Heart left ventricle (tissue), 16 donors: Measurements from ENCODE around the gene DACT2. TPM values are rescaled to one million over a fixed set of nuclear protein-coding genes. Genes with fewer than 3 reads are reported as not detected.

Source experiments
- ATAC-seq, 4 donors: fragments of 200-7000 bp; cut with Tn5 transposase; one replicate each; pipeline ENCODE4 v1.9.1; 2020 to 2022; ENCODE audit warnings: moderate library complexity in 4 of 4, mild to moderate bottlenecking in 3 of 4, moderate number of reproducible peaks in 1 of 4
- DNase-seq, 5 donors: peaks; one replicate each; pipeline ENCODE4 v3.0.0-alpha.2; 2020
- H3K27ac ChIP-seq, 12 donors: fragments of 200-600 bp; sonication (generic) in 4 of 12; one replicate each; pipeline versions ENCODE4 v1.5.0 to v1.8.0; 2016 to 2022; ENCODE audit warnings: mild to moderate bottlenecking in 2 of 12
- H3K27me3 ChIP-seq, 9 donors: fragments of 200-600 bp; sonication (generic) in 2 of 9; one replicate each; pipeline versions ENCODE4 v1.5.1 to v1.8.0; 2016 to 2022; ENCODE audit warnings: mild to moderate bottlenecking in 3 of 9
- H3K36me3 ChIP-seq, 9 donors: fragments of 200-600 bp; sonication (generic) in 2 of 9; one replicate each; pipeline versions ENCODE4 v1.5.0 to v1.8.0; 2018 to 2022; ENCODE audit warnings: mild to moderate bottlenecking in 2 of 9
- H3K4me1 ChIP-seq, 12 donors: fragments of 200-600 bp; sonication (generic) in 4 of 12; one replicate each; pipeline versions ENCODE4 v1.5.0 to v1.8.0; 2016 to 2022; ENCODE audit warnings: mild to moderate bottlenecking in 3 of 12
- H3K4me3 ChIP-seq, 12 donors: fragments of 200-600 bp; sonication (generic) in 4 of 12; one replicate each; pipeline versions ENCODE4 v1.5.0 to v1.8.0; 2017 to 2022; ENCODE audit warnings: mild to moderate bottlenecking in 9 of 12, moderate library complexity in 4 of 12
- H3K9me3 ChIP-seq, 12 donors: fragments of 200-600 bp; sonication (generic) in 4 of 12; one replicate each; pipeline versions ENCODE4 v1.5.0 to v1.8.0; 2016 to 2022; ENCODE audit warnings: mild to moderate bottlenecking in 1 of 12
- CTCF ChIP-seq, 12 donors: fragments of 200-600 bp; sonication (generic) in 4 of 12; IDR thresholded peaks; one replicate each; pipeline versions ENCODE4 v1.5.0 to v1.8.0; 2018 to 2022; ENCODE audit warnings: antibody characterized with exemption in 12 of 12, mild to moderate bottlenecking in 5 of 12
- POLR2A ChIP-seq, 2 donors: fragments of 450-650 bp; IDR thresholded peaks; one replicate each; pipeline ENCODE4 v1.6.1; 2017; ENCODE audit warnings: antibody characterized with exemption in 2 of 2, mild to moderate bottlenecking in 2 of 2, moderate library complexity in 2 of 2
- WGBS, 4 donors: extraction: QIAGEN DNeasy Blood & Tissue Kit in 2 of 4; methylation state at CpG; one replicate each; pipeline versions ENCODE4 v1.1.5 to v1.1.7; 2013 to 2018; 5-methylcytosine and 5-hydroxymethylcytosine counted together
- intact Hi-C, 10 donors: fragments of 100-400 bp; cut with DNase I; formaldehyde crosslinking; loops; one replicate each; pipeline versions ENCODE4 v1.11.1 to v1.14.2; 2022
- polyA plus RNA-seq, 2 donors: library from polyadenylated mRNA; stranded (reverse); fragments of 200-250 nt; gene quantifications; one replicate each; pipeline ENCODE4 v1.2.3, GENCODE V29; 2013
- total RNA-seq, 9 donors: library from RNA; depleted of rRNA in 2 of 9; stranded (reverse); fragments of >200 nt in 2 of 9; fragmentation: NEBNext Ultra II Directional in 3 of 9; extraction: Animal tissue kit (Norgen Biotek cat#: 25700) in 3 of 9; gene quantifications; one replicate each; pipeline versions ENCODE4 v1.1.0 to v1.2.4, GENCODE V29; 2016 to 2023
- donor health status: ischemic (EF 13 %, LVEDD 7.1; RV severe dilation, severe dysfunction).
- donor health status: healthy with polysubstance abuse.
- donor health status: DM: no; HTN: yes; CAD: no.
- donor health status: DM: no; HTN: no; CAD: no.
- donor health status: ischemic (EF 25% LVEDD 6.9; RV normal size, moderate dysfunction).
- donor health status: ischemic (EF 25% LVEDD 5.7; RV mildly dilated, moderate dysfunction).
- donor health status: healthy.
- donor health status: DM: yes; HTN: yes; CAD: no.
- donor health status: ischemic (EF 35%, LVEDD 5.7; RV mildly dilated, moderate dysfunction).
- donor health status: nonischemic (EF 11% LVEDD 7.7; RV severe dilation, severe dysfunction).
- donor health status: DM: yes; HTN: yes; CAD: no.
- donor health status: PGD.
- donor health status: ischemic (EF 29% LVEDD 5.4; RV normal size, mild dysfunction).
- donor health status: nonischemic (EF 23%, LVEDD 6.1; RV moderate dilation, normal function).

Gene DACT2
- total and polyA plus RNA-seq, 11 donors, result 0.14 to 3.8 (median 0.30) TPM

- no peak overlapping the region for H3K27ac ChIP-seq
- peaks cover 0 to 31% (median 3%) of the 10 kb centered on the region in 9 donors for H3K27me3 ChIP-seq
- intact Hi-C loops, result loop anchor here in 1 of 10 donors (10.0 kb wide), 1 partner anchor 209 kb away; no protein-coding TSS in a partner anchor
- peaks cover 0 to 14% (median 0%) of the 10 kb centered on the region in 12 donors for H3K9me3 ChIP-seq
- DNase-seq, result no peak
- H3K4me1 ChIP-seq, result peaks cover 0 to 5% (median 0%) of the 10 kb centered on the region in 12 donors
- no peaks in the 10 kb centered on the region for H3K36me3 ChIP-seq
- 62 to 70% (median 64%) methylated on average over 13 of the region's 13 CpGs for WGBS, 4 donors
- TF ChIP-seq POLR2A (IDR thresholded peaks at IDR 0.05), result no peak
- no peak for TF ChIP-seq CTCF (IDR thresholded peaks at IDR 0.05)
- no peak overlapping the region for H3K4me3 ChIP-seq
- no peak for ATAC-seq
Measured at GRCh38 chr6:168363811-168364792, 44.5 kb upstream of the DACT2 start.

DNA sequence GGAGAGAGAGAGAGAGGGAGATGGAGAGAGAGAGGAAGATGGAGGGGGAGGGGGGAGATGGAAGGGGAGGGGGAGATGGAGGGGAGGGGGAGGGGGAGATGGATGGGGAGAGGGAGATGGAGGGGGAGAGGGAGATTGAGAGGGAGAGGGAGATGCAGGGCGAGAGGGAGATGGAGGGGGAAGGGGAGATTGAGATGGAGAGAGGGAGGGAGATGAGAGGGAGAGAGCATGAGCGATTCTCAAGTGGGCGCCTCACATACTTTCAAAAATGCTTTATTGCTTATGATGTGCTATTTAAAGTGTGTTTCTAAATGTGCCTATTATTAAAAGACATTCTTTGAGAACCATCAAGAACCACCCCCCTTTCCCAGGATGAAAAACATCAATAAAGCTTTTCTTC lies 43.7 kb upstream of the DACT2 start:
- intact Hi-C loops, result loop anchor here in 1 of 10 donors (10.0 kb wide), 1 partner anchor 209 kb away; no protein-coding TSS in a partner anchor
- TF ChIP-seq POLR2A (IDR thresholded peaks at IDR 0.05), result no peak
- TF ChIP-seq CTCF (IDR thresholded peaks at IDR 0.05), result no peak
- Histone ChIP-seq H3K36me3 (no peaks in the 10 kb centered on the region), H3K27me3 (peaks cover 0 to 23% (median 3%) of the 10 kb centered on the region in 9 donors), H3K9me3 (peaks cover 0 to 14% (median 0%) of the 10 kb centered on the region in 12 donors), H3K4me1 (peaks cover 0 to 5% (median 0%) of the 10 kb centered on the region in 12 donors), H3K4me3 (no peak overlapping the region), H3K27ac (no peak overlapping the region)
- DNase-seq (no peak), ATAC-seq (no peak)
- WGBS, 4 donors, result 70 to 80% (median 75%) methylated on average over 3 of the region's 3 CpGs

DNA sequence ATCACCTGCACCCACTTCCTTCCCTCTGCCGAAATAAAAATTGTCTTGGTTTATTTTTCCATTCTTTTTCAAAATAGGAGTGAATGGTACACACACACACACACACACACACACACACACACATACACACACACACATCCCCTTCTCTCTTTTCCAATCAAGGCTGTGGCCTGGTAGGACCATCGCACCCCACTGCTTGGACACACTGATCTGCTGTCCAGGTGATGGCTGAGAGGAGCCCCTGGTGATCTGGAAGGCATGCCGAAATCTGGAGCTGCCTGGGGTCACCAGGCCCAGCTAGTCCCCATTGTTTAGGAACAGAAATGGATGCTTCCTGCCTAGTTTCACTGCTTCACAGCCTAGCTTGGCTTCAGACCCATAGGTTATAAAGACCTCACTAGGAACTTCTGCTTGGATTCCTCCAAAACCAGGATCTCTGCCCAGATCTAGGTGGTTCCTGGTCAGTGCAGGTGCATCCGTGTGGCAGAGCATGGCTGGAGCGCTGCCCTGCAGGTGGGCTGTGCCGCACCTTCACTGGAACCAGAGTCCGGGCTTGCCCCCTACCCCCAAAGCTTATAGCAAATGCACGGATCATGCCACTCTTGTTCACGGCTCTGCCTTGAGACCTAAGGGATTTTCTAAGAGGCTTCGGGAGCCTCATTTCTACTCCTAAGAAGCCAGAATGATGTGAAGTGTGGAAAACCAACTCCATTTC lies 42.9 kb upstream of the DACT2 start:
- Histone ChIP-seq H3K27me3 (peaks cover 0 to 20% (median 3%) of the 10 kb centered on the region in 9 donors), H3K27ac (no peak overlapping the region), H3K9me3 (peaks cover 0 to 14% (median 0%) of the 10 kb centered on the region in 12 donors), H3K4me3 (no peak overlapping the region), H3K4me1 (peaks cover 0 to 3% (median 0%) of the 10 kb centered on the region in 12 donors), H3K36me3 (no peaks in the 10 kb centered on the region)
- DNase-seq (no peak), ATAC-seq (no peak)
- intact Hi-C loops, result loop anchor here in 1 of 10 donors (10.0 kb wide), 1 partner anchor 208 kb away; no protein-coding TSS in a partner anchor
- TF ChIP-seq POLR2A (IDR thresholded peaks at IDR 0.05), result no peak
- no peak for TF ChIP-seq CTCF (IDR thresholded peaks at IDR 0.05)
- WGBS, 4 donors, result 88 to 93% (median 89%) methylated on average over 9 to 10 of the region's 10 CpGs
